Measurements from ENCODE around the gene MMAB.

The MMAB gene

DNA sequence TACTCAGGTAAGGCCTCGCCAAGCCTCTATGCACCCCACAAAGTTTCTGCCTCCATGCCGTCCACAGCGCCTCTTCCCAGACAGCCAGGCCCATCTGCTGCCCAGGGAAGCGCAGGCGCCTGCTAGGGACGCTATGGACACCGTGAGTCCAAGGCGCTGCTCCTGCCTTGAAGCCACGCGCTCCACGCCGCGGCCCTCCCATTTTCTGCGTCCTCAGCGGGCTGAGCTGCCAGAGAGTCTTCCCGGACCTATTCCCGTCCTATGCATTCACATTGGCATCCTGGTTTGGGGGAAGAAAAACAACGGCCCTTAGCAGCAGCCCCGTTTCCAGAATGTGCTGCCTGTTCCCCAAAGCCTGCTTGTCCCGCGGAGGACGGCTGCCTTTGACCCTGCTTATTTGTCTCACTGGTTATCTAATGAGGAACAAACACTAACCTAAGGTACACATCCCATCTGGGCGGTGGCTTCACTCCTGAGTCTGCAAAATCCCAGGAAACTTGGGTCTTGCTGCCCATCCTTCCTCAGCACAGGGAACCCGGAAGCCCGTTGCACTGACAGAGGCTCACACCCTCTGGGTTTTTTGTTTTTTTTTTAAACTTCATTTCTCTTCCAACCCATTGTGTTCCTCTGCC, 38.0 kb downstream of the MMAB start:
- no peak for DNase-seq

- DNase-seq = no peak
Observed at GRCh38 chr12:109534456-109534855, 38.8 kb downstream of the MMAB start.

DNA sequence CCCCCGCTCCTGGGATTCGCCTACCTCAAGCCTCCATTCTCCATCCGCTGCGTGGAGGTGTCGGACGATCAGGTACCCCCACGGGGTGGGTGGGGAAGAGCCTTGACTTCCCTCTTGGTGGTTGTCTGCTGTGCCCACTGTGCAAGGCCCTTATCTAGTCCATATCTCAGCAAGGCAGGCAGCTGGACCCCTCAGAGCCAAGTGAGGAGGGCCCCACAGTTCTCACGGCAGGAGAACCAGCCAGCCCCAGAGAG, 39.9 kb downstream of the MMAB start:
- DNase-seq = no peak

DNA sequence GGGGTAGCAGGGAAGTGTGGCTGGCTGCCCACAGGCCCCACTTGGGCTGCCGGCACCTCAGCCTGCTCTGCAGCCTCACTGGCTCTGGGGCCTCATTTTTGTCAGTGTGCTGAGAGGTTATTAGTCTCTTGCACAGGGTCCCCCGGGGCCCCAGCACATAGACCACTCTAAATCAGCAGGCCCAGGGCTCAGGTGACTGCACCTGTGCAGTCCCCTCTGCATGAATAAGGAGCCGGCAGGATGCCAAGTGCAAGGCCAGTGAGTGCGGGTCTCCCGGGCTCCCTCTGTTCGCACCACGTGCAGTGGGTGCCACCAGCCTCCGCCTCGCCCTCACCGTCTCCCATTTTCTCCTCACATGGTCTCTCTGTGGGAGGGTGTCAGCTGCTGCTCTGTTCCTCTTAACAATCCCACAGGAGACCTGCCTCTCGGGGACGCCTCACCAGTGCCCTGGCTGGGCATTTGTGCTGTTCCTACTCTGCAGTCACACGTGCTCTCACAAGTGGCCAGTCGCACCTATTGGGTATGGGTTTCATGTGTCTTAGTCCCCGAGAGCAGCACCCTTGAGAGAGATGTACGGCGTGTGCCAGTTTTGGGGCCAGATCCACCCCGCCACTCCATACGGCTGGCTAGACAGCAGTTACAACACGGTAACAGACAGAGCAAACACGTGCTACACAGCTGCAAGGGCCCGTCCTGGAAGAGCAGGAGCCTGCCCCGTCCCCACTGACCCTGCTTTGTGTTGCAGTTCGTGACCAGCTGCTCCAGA, 40.4 kb downstream of the MMAB start:
- DNase-seq = no peak

DNA sequence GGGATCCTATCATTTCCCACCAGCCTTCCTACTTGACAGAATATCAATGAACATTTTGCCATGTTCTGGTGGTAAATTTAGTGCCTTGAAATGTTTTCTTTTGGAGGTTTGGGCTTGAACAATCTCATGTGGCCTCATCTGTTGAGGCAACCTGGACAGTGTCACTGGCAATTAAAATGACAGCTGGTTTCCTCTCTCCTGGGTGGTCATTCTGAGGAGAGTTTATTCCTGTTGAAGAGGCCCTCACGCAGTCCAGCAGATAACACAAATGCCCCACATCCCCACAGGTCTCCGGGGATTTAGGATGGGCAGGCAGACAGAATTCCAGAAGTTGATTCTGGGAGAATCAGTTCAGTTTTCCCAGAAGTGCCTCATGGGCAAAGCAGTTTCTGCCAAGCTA, 41.9 kb downstream of the MMAB start:
- no peak for DNase-seq

DNA sequence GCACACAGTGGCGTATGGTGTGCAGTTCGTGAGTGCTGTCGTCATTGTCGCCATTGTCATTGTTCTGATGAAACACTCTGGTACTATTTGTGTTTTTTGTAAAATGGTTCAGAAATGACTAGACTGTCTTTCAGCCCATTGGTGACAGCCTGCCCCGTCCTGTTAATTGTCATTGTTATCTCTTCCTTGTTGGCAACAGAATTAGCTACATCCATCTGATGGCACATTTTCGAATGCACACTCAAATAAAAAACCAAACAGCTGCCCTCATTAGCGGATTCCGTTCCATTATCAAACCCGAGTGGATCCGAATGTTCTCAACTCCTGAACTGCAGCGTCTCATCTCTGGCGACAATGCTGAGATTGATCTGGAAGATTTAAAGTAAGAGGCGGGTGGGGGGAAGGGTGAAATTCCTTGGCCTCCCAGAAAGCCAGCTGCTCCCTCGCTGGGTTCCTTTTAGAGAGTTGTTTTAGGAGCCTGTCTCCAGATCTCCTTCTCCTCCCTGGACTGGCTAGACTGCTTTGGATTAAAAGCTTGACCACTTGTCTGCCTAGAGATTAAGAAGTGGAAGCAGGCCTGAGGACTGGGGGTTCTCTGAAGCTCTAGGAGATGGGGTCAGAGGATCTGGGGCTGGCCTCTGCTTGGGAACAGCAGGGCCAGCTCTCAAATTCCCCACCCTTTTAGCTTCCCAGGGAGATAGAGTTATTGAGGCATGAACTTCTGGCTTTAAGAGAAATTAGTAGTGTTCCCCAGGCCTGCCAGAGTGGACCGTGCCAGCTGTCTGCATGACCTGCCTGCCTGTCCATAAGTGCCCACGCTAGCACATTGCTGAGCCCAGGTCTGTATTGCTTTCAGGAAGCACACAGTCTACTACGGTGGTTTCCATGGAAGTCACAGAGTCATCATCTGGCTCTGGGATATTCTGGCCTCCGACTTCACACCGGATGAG, 43.3 kb downstream of the MMAB start:
- no peak for DNase-seq

GRCh38 chr12:109527489-109528123, 45.7 kb downstream of the MMAB start:
- no peak for DNase-seq

- no peak for DNase-seq
Observed at GRCh38 chr12:109525279-109525585, 48.1 kb downstream of the MMAB start.

- no peak for DNase-seq
Observed at GRCh38 chr12:109524466-109525278, 48.6 kb downstream of the MMAB start.

- no peak for DNase-seq
Observed at GRCh38 chr12:109523504-109523903, 49.8 kb downstream of the MMAB start.

DNA sequence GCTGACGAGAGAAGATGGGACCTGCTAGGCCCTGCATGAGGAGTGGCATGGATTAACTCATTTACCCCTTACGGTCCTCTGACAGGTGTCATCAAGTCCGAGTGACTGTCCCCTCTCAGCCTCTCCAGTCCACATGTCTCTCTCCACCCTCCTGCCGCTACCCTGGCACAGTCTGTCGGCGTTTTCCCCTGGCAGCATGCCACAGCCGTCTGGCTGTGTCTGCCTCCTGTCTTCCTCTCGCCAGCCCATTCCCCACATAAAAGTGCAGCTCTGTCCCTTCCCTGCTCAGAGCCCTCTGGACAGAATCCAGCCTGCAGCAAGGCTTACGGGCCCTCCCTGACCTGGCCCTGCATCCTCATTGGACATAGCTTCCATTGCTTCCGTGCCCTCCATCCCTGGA, 50.2 kb downstream of the MMAB start:
- DNase-seq = no peak

DNA sequence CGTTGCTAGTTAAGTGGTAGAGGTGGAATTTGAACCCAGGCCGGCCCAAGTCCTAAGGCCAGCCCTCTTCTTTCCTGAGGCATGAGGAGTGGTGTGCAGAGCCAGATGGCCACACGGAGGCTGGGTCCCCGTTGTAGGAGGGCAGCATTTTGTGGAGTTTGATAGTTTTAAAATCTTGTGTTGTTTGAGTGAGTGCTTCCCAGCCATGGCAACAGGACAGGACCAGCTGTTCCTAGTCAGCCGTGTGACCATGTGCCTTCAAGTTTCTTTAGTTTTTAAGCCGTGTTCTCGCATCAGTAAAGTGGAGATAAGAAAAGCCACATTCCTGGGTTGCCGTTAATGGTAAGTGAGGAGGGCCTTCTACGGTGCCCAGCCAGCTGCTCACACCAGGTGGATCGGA, 51.5 kb downstream of the MMAB start:
- no peak for DNase-seq

DNA sequence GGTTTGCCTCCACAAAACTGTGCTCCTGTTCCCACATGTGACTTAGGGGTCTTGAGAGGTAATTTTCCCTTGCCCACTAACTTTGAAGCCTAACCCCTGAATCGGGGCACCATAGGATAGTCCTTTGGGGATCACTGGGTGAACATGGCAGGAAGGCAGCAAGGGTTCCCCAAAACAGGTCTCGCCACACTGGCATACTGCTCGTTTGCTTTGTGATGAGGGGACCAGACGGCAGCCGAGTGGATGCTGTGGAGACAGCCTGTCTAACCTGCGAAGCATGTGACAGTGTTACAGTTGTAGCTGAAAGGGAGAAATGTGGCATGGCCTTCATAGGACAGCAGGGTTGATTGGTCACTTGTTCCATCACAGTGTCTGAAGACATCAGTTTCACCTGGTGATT, 53.5 kb downstream of the MMAB start:
- DNase-seq = no peak

DNA sequence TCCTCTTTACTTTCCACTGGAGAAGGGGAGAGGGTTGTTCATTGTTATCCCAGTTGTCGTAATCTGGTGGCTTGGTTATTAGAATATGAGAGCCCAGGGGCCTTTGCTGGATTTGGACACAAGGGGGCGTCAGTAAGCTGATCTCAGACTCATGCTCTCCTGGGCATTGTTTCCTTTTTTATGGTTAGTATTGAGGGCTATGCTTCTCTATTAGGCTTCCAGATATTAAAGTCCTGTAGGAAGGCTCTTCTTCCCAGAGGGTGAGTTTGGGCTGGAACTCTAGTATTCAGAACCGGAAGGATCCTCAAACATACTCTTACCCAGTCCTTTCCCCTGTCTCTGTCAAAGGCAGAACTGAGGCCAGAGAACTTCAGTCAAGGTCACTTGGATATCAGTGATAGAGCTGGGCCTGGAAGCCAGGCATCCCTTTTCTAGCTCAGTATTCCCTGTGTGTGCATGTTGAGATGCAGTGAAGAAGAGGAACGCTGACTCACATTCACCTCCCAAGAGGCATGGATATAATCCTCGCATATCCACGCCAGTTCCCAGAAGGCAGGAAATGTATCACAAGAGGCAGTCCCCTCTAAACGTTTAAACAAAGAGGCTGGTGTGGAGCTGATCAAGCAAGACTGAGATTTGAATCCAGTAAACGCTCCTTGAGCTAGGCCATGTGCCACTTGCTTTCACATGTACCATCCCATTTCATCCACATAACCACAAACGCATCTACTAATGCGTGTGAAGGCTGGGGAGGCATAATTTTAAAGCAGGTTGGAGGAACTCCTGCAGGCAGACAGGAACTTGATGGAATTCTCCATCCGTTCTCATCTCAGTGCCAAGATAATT, 54.3 kb downstream of the MMAB start:
- peak; percentile 64 to 74 (median 74) for DNase-seq

DNA sequence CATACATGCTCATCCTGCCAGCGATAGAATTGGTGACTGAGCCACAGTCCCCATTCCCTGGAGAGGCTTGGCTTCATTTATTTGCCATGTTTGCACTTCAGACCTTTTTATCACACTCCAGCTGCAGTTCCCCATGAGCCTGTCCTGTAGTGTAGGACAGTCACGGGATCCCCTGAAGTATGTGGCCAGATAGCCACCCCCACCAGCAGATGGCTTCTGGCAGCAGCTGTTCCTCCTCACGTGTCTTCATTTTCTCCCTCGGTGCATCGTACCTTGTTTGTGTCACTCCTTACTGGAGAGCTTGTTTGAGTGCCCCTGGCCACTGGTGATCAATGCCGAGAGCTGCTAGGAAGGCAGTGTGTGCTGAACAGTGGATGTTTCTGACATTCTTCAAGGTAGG, 55.7 kb downstream of the MMAB start:
- no peak for DNase-seq

DNA sequence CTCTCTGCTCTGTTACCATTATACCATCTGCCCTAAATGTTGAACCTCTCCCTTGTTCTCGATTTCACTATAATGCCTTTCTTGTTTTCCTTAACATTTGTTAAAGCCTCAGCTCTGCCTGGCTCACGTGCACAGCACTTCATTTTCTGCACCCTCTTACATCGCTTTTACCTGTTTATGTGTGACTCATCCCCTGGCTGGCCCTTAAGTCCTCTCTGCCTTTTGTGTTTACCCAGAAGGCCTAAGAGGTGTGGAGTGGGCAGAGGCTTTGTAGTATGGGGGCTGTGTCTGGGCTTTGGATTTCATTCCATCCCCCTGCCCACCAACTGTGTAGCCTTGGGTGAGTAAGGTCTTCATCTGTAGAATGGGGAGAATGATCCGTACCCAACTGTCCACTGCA, 59.3 kb downstream of the MMAB start:
- DNase-seq = no peak

DNA sequence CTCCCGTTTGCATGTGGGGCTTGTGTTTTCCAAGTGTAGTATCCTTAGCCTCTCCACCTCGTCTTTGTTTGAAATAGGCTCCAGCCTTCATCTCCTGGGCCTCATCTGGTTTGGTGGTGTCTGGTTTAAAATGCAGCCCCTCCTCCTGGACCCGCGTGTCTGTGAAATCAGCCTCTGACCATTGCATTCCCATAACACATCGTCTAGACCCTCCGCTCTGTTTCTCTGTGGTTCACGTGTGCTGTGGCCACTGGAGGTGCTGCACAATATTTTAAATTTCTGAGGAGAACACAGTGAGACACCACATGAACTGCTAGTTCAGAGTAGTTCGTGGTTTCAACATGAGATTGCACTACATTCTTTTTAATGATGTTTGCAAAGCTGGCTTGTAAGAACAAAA, 60.3 kb downstream of the MMAB start:
- no peak for DNase-seq

DNA sequence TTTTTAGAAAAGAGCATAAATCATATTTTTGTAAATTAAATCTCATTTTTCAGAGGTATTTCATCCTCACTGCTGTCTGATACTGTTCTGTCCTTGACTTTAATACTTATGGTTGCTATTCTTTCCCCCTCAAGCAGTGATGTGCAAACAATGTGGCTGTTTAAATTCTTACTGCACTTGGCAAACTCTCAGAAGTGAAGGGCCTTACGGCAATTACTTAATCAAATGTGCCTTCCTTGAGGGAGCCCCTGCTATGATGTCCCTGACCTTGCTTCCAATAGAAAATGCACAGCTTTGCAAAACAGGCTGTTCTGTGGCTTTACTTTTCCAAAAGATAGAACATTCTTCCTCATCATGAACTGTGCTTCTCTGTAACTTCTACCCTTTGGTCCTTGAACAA, 60.7 kb downstream of the MMAB start:
- no peak for DNase-seq

DNA sequence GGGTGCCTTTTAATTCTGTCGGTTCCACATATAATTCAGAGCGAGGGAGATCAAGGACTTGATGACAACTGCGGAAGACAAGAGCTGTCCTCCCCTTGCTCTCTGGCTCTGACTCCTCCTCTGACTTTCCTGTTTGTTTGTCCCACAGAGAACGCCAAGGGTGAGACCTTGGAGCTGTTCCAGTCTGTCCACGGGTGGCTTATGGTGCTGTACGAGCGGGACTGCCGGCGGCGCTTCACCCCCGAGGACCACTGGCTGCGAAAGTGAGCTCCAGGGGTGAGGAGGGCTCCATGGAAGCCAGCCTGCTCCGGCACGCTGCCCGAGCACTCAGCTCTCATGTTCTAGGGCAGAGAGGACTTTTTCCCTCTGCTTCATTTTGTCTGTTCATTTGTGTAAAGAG, 63.1 kb downstream of the MMAB start:
- DNase-seq = no peak

GRCh38 chr12:109504068-109504467, 69.2 kb downstream of the MMAB start:
- no peak for DNase-seq
